HTERT RPE-1 (cell line): Measurements from ENCODE around the gene LINC00237.

Experiments used
- in situ Hi-C: fragments of 300-500 bp; cut with MboI; formaldehyde crosslinking; loops from 4 replicates; pipeline ENCODE4 v1.14.3; 2020; ENCODE audit warnings: low sequenced_read_pairs

The LINC00237 gene

GRCh38 chr20:21100578-21101452, 5.3 kb downstream of the LINC00237 start:
- in situ Hi-C loops: no loop called here

- in situ Hi-C loops: no loop called here
Measured at GRCh38 chr20:21099751-21100577, 6.2 kb downstream of the LINC00237 start.

GRCh38 chr20:21096321-21097043, 9.7 kb downstream of the LINC00237 start:
- in situ Hi-C loops: no loop called here

- in situ Hi-C loops: no loop called here
Measured at GRCh38 chr20:21092806-21093205, 13.4 kb downstream of the LINC00237 start.

GRCh38 chr20:21090721-21091120, 15.4 kb downstream of the LINC00237 start:
- in situ Hi-C loops: no loop called here

GRCh38 chr20:21090111-21090618, 16.0 kb downstream of the LINC00237 start:
- in situ Hi-C loops: no loop called here

GRCh38 chr20:21089391-21089790, 16.8 kb downstream of the LINC00237 start:
- in situ Hi-C loops: no loop called here

- in situ Hi-C loops: no loop called here
Measured at GRCh38 chr20:21087862-21088540, 18.2 kb downstream of the LINC00237 start.

GRCh38 chr20:21083825-21084325, 22.3 kb downstream of the LINC00237 start:
- in situ Hi-C loops: no loop called here

GRCh38 chr20:21082584-21082983, 23.6 kb downstream of the LINC00237 start:
- in situ Hi-C loops: no loop called here

GRCh38 chr20:21077809-21078345, 28.3 kb downstream of the LINC00237 start:
- in situ Hi-C loops: no loop called here

- in situ Hi-C loops: no loop called here
Measured at GRCh38 chr20:21076073-21076472, 30.1 kb downstream of the LINC00237 start.

- in situ Hi-C loops: no loop called here
Measured at GRCh38 chr20:21075471-21075870, 30.7 kb downstream of the LINC00237 start.

GRCh38 chr20:21074605-21075336, 31.4 kb downstream of the LINC00237 start:
- in situ Hi-C loops: no loop called here

- in situ Hi-C loops: no loop called here
Measured at GRCh38 chr20:21067255-21067654, 38.9 kb downstream of the LINC00237 start.

GRCh38 chr20:21064924-21065323, 41.2 kb downstream of the LINC00237 start:
- in situ Hi-C loops: no loop called here

- in situ Hi-C loops: no loop called here
Measured at GRCh38 chr20:21063276-21063675, 42.9 kb downstream of the LINC00237 start.

- in situ Hi-C loops: no loop called here
Measured at GRCh38 chr20:21053002-21053762, 53.0 kb downstream of the LINC00237 start.

GRCh38 chr20:21052686-21053001, 53.5 kb downstream of the LINC00237 start:
- in situ Hi-C loops: no loop called here
